Ishikawa (cell line): ENCODE measurements around the gene PCNT.

Experiments used
- EP300 ChIP-seq: IDR thresholded peaks from 2 replicates; pipeline ENCODE4 v1.6.1; 2012; ENCODE audit warnings: borderline replicate concordance
- TAF1 ChIP-seq: IDR thresholded peaks from 2 replicates; pipeline ENCODE4 v1.6.1; 2012; ENCODE audit warnings: low read depth, mild to moderate bottlenecking
- TEAD4 ChIP-seq: IDR thresholded peaks from 2 replicates; pipeline ENCODE4 v1.6.1; 2012
- TF ChIP-seq, protein P1 (sequence below): IDR thresholded peaks from 2 replicates; pipeline ENCODE4 v1.6.1; 2012; ENCODE audit warnings: low read depth, mild to moderate bottlenecking

DNA sequence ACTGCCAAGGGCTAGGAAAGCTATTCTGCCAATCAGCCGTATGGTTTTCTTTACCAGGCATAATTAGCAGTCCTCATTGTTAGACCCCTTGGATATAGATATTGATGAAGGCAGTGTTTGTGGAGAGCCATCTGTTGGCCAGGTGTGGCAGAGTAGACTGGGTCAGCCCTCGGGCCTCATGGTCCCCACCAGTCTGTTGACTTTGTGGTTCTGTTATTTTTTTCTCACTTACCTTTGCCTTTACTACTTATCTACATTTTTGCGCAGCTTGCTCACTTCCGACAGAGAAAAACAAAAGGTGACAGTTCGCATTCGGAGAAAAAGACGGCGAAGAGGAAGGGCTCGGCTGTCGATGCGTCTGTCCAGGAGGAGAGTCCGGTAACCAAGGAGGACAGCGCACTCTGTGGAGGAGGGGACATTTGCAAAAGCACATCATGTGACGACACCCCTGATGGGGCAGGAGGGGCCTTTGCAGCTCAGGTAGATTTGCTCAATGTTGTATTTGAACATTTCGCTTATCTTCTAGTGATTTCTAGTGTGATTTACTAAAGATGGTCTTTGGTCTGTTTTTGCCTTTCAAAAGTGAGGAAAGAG lies 2.3 kb downstream of the PCNT start:
- TF ChIP-seq TAF1 = no peak
- TF ChIP-seq, protein P1, sequence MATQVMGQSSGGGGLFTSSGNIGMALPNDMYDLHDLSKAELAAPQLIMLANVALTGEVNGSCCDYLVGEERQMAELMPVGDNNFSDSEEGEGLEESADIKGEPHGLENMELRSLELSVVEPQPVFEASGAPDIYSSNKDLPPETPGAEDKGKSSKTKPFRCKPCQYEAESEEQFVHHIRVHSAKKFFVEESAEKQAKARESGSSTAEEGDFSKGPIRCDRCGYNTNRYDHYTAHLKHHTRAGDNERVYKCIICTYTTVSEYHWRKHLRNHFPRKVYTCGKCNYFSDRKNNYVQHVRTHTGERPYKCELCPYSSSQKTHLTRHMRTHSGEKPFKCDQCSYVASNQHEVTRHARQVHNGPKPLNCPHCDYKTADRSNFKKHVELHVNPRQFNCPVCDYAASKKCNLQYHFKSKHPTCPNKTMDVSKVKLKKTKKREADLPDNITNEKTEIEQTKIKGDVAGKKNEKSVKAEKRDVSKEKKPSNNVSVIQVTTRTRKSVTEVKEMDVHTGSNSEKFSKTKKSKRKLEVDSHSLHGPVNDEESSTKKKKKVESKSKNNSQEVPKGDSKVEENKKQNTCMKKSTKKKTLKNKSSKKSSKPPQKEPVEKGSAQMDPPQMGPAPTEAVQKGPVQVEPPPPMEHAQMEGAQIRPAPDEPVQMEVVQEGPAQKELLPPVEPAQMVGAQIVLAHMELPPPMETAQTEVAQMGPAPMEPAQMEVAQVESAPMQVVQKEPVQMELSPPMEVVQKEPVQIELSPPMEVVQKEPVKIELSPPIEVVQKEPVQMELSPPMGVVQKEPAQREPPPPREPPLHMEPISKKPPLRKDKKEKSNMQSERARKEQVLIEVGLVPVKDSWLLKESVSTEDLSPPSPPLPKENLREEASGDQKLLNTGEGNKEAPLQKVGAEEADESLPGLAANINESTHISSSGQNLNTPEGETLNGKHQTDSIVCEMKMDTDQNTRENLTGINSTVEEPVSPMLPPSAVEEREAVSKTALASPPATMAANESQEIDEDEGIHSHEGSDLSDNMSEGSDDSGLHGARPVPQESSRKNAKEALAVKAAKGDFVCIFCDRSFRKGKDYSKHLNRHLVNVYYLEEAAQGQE = no peak
- TF ChIP-seq EP300 = no peak
- no peak for TF ChIP-seq TEAD4
